GM04504 (cell line): ENCODE data around the gene TMEM135.
"Not testable (repeated sequence)": the region's sequence is repeated elsewhere in the genome, so short reads cannot be mapped to it uniquely, and the experiment has no call there.

Experiments used
- DNase-seq: peaks from one replicate; pipeline ENCODE4 v3.0.0-alpha.2; 2012; ENCODE audit warnings: low read depth

TMEM135 gene

GRCh38 chr11:87020764-87021365, 16.9 kb upstream of the TMEM135 start:
- DNase-seq, result no peak

- no peak for DNase-seq
Measured at GRCh38 chr11:87022254-87022653, 15.5 kb upstream of the TMEM135 start.

GRCh38 chr11:87022738-87023137, 15.0 kb upstream of the TMEM135 start:
- no peak for DNase-seq

GRCh38 chr11:87026415-87026814, 11.3 kb upstream of the TMEM135 start:
- not testable (repeated sequence) for DNase-seq

GRCh38 chr11:87030458-87031054, 7.2 kb upstream of the TMEM135 start:
- no peak for DNase-seq

GRCh38 chr11:87031433-87032170, 6.1 kb upstream of the TMEM135 start:
- no peak for DNase-seq

GRCh38 chr11:87033561-87033960, 4.2 kb upstream of the TMEM135 start:
- no peak for DNase-seq

GRCh38 chr11:87035976-87036583, 1.7 kb upstream of the TMEM135 start:
- no peak for DNase-seq

GRCh38 chr11:87036756-87037449, 831 bp upstream of the TMEM135 start:
- no peak for DNase-seq

- DNase-seq, result no peak
Measured at GRCh38 chr11:87038235-87038977, 672 bp downstream of the TMEM135 start.

GRCh38 chr11:87039371-87039770, 1.6 kb downstream of the TMEM135 start:
- DNase-seq, result no peak

- no peak for DNase-seq
Measured at GRCh38 chr11:87043894-87044293, 6.2 kb downstream of the TMEM135 start.

GRCh38 chr11:87046824-87047223, 9.1 kb downstream of the TMEM135 start:
- DNase-seq, result no peak

GRCh38 chr11:87056091-87056490, 18.4 kb downstream of the TMEM135 start:
- DNase-seq, result no peak

- DNase-seq, result no peak
Measured at GRCh38 chr11:87057749-87058148, 20.0 kb downstream of the TMEM135 start.

- DNase-seq, result no peak
Measured at GRCh38 chr11:87059596-87060390, 22.1 kb downstream of the TMEM135 start.

GRCh38 chr11:87061766-87062165, 24.0 kb downstream of the TMEM135 start:
- no peak for DNase-seq

GRCh38 chr11:87063982-87064381, 26.2 kb downstream of the TMEM135 start:
- no peak for DNase-seq

GRCh38 chr11:87072787-87073186, 35.1 kb downstream of the TMEM135 start:
- no peak for DNase-seq

- DNase-seq, result no peak
Measured at GRCh38 chr11:87076260-87076783, 38.6 kb downstream of the TMEM135 start.
